Astrocyte (in vitro differentiated cells and primary cell): ENCODE data around the gene DNM1. TPM values are rescaled to one million over a fixed set of nuclear protein-coding genes. Genes with fewer than 3 reads are reported as not detected.
"Not testable (repeated sequence)": the region's sequence is repeated elsewhere in the genome, so short reads cannot be mapped to it uniquely, and the experiment has no call there.

Experiments
- DNase-seq: peaks from one replicate; pipeline ENCODE4 v3.0.0-alpha.2; 2010; ENCODE audit warnings: low read depth
- FAIRE-seq: peaks from 2 replicates; lab custom pipeline; 2011; peaks lifted over from hg19 to GRCh38; lab: Jason Lieb, UNC
- H2AFZ ChIP-seq: 2 replicates; pipeline ENCODE4 v1.6.0; 2012; ENCODE audit warnings: low read depth, low read length, inconsistent platforms
- H3K27ac ChIP-seq: 2 replicates; pipeline ENCODE4 v1.5.1; 2011; ENCODE audit warnings: low read depth, low read length, inconsistent platforms
- H3K27me3 ChIP-seq: 2 replicates; pipeline ENCODE4 v1.6.0; 2011; ENCODE audit warnings: low read length, inconsistent platforms; ENCODE audit not compliant: insufficient read depth
- H3K36me3 ChIP-seq: 2 replicates; pipeline ENCODE4 v1.5.1; 2011; ENCODE audit warnings: low read length, inconsistent platforms; ENCODE audit not compliant: insufficient read depth
- H3K4me1 ChIP-seq: 2 replicates; pipeline ENCODE4 v1.5.1; 2011; ENCODE audit warnings: low read length, inconsistent platforms; ENCODE audit not compliant: insufficient read depth
- H3K4me2 ChIP-seq: 2 replicates; pipeline ENCODE4 v1.6.0; 2012; ENCODE audit warnings: low read length, inconsistent platforms
- H3K4me3 ChIP-seq: 2 replicates; pipeline ENCODE4 v1.5.1; 2011; ENCODE audit warnings: low read depth, mild to moderate bottlenecking, low read length, inconsistent platforms; ENCODE audit not compliant: insufficient read depth
- H3K79me2 ChIP-seq: 2 replicates; pipeline ENCODE4 v1.6.0; 2012; ENCODE audit warnings: mild to moderate bottlenecking, low read length, inconsistent platforms; ENCODE audit not compliant: insufficient read depth
- H3K9ac ChIP-seq: 2 replicates; pipeline ENCODE4 v1.6.0; 2012; ENCODE audit warnings: mild to moderate bottlenecking, low read length, inconsistent platforms
- H3K9me3 ChIP-seq: 2 replicates; pipeline ENCODE4 v1.5.1; 2012; ENCODE audit warnings: low read depth, mild to moderate bottlenecking, low read length, inconsistent platforms; ENCODE audit not compliant: insufficient read depth
- H4K20me1 ChIP-seq: 2 replicates; pipeline ENCODE4 v1.6.0; 2012; ENCODE audit warnings: low read length, inconsistent platforms; ENCODE audit not compliant: insufficient read depth
- H3K27ac Mint-ChIP-seq: one replicate; pipeline ENCODE4 v1.8.0; 2021; ENCODE audit warnings: mild to moderate bottlenecking, mixed read lengths; ENCODE audit not compliant: unreplicated experiment
- H3K27me3 Mint-ChIP-seq: one replicate; pipeline ENCODE4 v1.8.0; 2021; ENCODE audit warnings: low read depth, mixed read lengths; ENCODE audit not compliant: unreplicated experiment
- H3K36me3 Mint-ChIP-seq: one replicate; pipeline ENCODE4 v1.8.0; 2021; ENCODE audit warnings: low read depth, mixed read lengths; ENCODE audit not compliant: unreplicated experiment
- H3K4me1 Mint-ChIP-seq: one replicate; pipeline ENCODE4 v1.8.0; 2021; ENCODE audit warnings: low read depth, mixed read lengths; ENCODE audit not compliant: unreplicated experiment
- H3K4me3 Mint-ChIP-seq: one replicate; pipeline ENCODE4 v1.8.0; 2021; ENCODE audit warnings: mild to moderate bottlenecking, moderate library complexity, mixed read lengths; ENCODE audit not compliant: unreplicated experiment
- H3K9me3 Mint-ChIP-seq: one replicate; pipeline ENCODE4 v1.8.0; 2021; ENCODE audit warnings: mild to moderate bottlenecking, mixed read lengths; ENCODE audit not compliant: unreplicated experiment
- EZH2 ChIP-seq: IDR thresholded peaks from 2 replicates; pipeline ENCODE4 v1.6.1; 2012; ENCODE audit warnings: mild to moderate bottlenecking, low read length, inconsistent platforms; ENCODE audit not compliant: insufficient read depth
- total RNA-seq: library from RNA; stranded (reverse); gene quantifications from 2 replicates; pipeline ENCODE4 v1.2.1, GENCODE V29; 2021
- TF ChIP-seq, protein P1 (sequence below): IDR thresholded peaks from 2 replicates; pipeline ENCODE4 v1.5.1; 2011; ENCODE audit warnings: low read depth, mild to moderate bottlenecking, inconsistent platforms, low read length, moderate library complexity; ENCODE audit not compliant: insufficient read depth

DNM1 gene
- total RNA-seq, 1 donor from 2014 or later: 29.7 TPM

DNA sequence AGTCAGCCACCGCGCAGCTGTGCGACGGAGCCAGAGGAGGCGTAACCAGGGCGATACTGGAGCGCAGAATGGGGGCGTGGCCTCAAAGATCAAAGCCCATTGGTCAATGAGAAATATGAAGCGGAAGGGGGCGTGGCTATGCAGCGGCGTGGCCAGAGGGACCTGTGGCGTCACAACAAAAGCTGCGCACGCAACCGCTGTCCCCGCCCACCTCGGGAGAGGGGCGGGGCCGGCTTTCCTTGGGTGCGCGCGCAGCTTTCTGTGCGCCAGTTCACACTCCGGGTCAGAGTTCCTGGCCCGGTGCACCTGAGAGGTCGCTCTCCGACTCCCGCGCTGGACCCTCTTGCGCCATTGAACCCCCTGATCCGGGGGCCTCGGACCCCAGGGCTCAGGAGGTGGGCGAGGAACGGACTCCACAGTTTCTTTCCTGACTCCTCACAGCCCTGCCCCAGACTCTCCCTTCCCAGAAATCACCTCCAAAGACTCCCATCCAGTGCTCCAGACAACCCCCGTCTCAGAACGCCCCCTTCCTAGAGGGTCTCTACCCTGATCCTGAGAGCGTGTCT is 72.9 kb downstream of the DNM1 start, which contains the start of gene SWI5:
Gene SWI5 (plus strand): TSS at position 269 of the 566 bp plus-strand sequence.
- peaks cover 18% of the 10 kb centered on the region for H3K36me3 ChIP-seq
- TF ChIP-seq EZH2: no peak
- TF ChIP-seq, protein P1, sequence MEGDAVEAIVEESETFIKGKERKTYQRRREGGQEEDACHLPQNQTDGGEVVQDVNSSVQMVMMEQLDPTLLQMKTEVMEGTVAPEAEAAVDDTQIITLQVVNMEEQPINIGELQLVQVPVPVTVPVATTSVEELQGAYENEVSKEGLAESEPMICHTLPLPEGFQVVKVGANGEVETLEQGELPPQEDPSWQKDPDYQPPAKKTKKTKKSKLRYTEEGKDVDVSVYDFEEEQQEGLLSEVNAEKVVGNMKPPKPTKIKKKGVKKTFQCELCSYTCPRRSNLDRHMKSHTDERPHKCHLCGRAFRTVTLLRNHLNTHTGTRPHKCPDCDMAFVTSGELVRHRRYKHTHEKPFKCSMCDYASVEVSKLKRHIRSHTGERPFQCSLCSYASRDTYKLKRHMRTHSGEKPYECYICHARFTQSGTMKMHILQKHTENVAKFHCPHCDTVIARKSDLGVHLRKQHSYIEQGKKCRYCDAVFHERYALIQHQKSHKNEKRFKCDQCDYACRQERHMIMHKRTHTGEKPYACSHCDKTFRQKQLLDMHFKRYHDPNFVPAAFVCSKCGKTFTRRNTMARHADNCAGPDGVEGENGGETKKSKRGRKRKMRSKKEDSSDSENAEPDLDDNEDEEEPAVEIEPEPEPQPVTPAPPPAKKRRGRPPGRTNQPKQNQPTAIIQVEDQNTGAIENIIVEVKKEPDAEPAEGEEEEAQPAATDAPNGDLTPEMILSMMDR: no peak
- no peaks in the 10 kb centered on the region for H3K27me3 ChIP-seq
- peak within 1 kb of the TSS; percentile 99 for H3K4me2 ChIP-seq
- Mint-ChIP-seq H3K27me3 (no peaks in the 10 kb centered on the region), H3K4me1 (peaks cover 18% of the 10 kb centered on the region), H3K4me3 (peak within 1 kb of the TSS; percentile 99), H3K9me3 (no peaks in the 10 kb centered on the region), H3K27ac (peak within 1 kb of the TSS; percentile 97), H3K36me3 (peaks cover 6% of the 10 kb centered on the region)
- FAIRE-seq (no peak), DNase-seq (peak; percentile 90)
- H3K9me3 ChIP-seq: no peaks in the 10 kb centered on the region
- peaks cover 34% of the 10 kb centered on the region for H4K20me1 ChIP-seq
- H3K4me1 ChIP-seq: peaks cover 15% of the 10 kb centered on the region
- H2AFZ ChIP-seq: peak within 1 kb of the TSS; percentile 79
- H3K4me3 ChIP-seq: peak within 1 kb of the TSS; percentile 92
- H3K79me2 ChIP-seq: peaks cover 58% of the 10 kb centered on the region
- peak within 1 kb of the TSS; percentile 97 for H3K27ac ChIP-seq
- peak within 1 kb of the TSS; percentile 100 for H3K9ac ChIP-seq

DNA sequence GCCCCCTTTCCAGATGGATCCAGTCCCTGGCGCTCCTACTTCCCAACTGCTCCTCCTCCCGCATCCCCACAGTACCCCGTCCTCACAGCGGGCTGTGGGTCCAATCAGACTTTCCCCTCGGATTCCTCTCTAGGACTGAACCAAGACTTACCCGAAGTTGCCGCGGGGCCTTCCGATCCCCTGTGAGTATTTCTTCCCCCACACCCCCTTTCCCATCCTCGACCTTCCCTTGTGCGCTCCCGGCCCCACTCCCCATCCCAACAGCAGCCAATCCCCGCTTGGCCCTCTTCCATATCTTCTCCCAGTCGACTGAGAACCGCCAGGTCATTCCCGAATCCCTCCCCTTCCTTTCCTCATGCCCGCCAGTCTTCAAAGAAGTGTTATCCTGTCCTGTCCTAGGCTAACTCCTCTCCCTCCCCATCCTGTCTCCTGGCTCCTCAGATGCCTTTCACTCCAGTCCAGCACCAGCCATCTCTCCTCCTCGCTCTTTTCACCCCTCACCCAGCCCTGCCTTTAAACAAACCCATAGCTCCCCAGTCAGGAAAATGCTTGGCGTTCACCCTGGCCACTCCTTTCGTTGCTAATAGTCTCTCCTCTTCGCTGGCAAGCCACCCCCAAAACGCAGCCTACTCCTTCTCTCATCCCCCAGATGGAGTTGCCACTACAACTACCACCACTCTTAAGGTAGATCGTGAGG is 73.5 kb downstream of the DNM1 start:
- peak overlapping the region; percentile 79 for H2AFZ ChIP-seq
- TF ChIP-seq, protein P1: no peak
- no peak for TF ChIP-seq EZH2
- Mint-ChIP-seq H3K4me1 (peaks cover 18% of the 10 kb centered on the region), H3K4me3 (peak overlapping the region; percentile 99), H3K36me3 (peaks cover 6% of the 10 kb centered on the region), H3K9me3 (no peaks in the 10 kb centered on the region), H3K27me3 (no peaks in the 10 kb centered on the region), H3K27ac (peak overlapping the region; percentile 97)
- H3K27ac ChIP-seq: peak overlapping the region; percentile 78
- peak overlapping the region; percentile 92 for H3K4me3 ChIP-seq
- H3K4me2 ChIP-seq: peak overlapping the region; percentile 99
- peaks cover 15% of the 10 kb centered on the region for H3K36me3 ChIP-seq
- H3K9me3 ChIP-seq: no peaks in the 10 kb centered on the region
- H3K9ac ChIP-seq: peak overlapping the region; percentile 95
- peaks cover 52% of the 10 kb centered on the region for H3K79me2 ChIP-seq
- FAIRE-seq (no peak), DNase-seq (peak; percentile 36)
- H4K20me1 ChIP-seq: peaks cover 27% of the 10 kb centered on the region
- no peaks in the 10 kb centered on the region for H3K27me3 ChIP-seq
- peaks cover 15% of the 10 kb centered on the region for H3K4me1 ChIP-seq

- Mint-ChIP-seq H3K27ac (peak overlapping the region; percentile 72), H3K4me3 (peak overlapping the region; percentile 54), H3K4me1 (peaks cover 14% of the 10 kb centered on the region)
- H3K27ac ChIP-seq, H3K9me3 ChIP-seq, H3K36me3 Mint-ChIP-seq, H3K27me3 ChIP-seq, H3K27me3 Mint-ChIP-seq, FAIRE-seq, H3K4me3 ChIP-seq, H3K9ac ChIP-seq, H3K9me3 Mint-ChIP-seq, H4K20me1 ChIP-seq, DNase-seq, H3K36me3 ChIP-seq, H2AFZ ChIP-seq: not testable (repeated sequence)
- peaks cover 14% of the 10 kb centered on the region for H3K4me1 ChIP-seq
- peaks cover 30% of the 10 kb centered on the region for H3K79me2 ChIP-seq
- H3K4me2 ChIP-seq: peak overlapping the region; percentile 33
Observed at GRCh38 chr9:128279088-128280073, 76.2 kb downstream of the DNM1 start.
